Measurements from ENCODE around the gene HPX.
A peak's percentile ranks its signal among the peaks of the same experiment; 100 is the strongest.

DNA sequence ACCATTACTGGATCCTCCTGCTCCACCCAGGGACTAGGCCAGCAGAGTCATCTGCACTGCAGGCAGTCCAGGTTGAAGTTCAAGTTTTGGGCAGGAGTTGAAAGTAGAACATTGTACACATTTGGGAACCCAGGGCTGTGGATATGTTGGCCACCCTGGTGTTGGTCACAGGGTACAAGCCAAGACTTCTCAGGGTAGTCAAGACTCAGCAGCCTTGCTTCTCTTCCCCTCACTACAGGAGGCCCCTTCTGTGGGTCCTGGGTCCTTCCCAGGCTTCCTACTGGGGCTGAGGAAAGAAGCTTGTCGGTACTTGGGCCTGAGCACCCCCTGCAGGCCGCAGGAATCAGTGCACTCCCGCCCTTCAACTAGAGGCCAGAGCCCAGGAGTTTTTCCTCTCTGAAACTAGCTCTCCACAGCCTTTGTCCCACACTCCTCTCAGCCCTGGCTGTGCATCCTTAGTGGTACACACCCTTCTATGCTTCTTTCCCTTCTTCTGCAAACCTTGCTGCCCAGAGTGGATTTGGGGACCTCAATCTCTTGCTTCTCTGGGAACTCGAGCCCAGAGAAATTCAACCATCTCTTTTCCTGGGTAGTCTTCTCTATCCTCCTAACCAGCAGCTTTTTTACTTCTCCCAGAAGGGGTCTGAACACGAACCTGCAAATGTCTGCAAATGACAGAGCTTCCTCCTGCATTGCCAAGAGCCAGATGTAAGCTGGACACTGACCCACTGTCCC is 2.6 kb upstream of the HPX start:
- TF ChIP-seq, protein P1, sequence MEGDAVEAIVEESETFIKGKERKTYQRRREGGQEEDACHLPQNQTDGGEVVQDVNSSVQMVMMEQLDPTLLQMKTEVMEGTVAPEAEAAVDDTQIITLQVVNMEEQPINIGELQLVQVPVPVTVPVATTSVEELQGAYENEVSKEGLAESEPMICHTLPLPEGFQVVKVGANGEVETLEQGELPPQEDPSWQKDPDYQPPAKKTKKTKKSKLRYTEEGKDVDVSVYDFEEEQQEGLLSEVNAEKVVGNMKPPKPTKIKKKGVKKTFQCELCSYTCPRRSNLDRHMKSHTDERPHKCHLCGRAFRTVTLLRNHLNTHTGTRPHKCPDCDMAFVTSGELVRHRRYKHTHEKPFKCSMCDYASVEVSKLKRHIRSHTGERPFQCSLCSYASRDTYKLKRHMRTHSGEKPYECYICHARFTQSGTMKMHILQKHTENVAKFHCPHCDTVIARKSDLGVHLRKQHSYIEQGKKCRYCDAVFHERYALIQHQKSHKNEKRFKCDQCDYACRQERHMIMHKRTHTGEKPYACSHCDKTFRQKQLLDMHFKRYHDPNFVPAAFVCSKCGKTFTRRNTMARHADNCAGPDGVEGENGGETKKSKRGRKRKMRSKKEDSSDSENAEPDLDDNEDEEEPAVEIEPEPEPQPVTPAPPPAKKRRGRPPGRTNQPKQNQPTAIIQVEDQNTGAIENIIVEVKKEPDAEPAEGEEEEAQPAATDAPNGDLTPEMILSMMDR (IDR thresholded peaks at IDR 0.05 in 8 of 11, conservative IDR thresholded peaks at IDR 0.05 in 3 of 11): peak; percentile 62 to 92 (median 82)
- no peak for TF ChIP-seq POLR2A (IDR thresholded peaks at IDR 0.05)
